GM19395 (cell line): Measurements from ENCODE around the gene GRHL1.
"Not testable (repeated sequence)": the region's sequence is repeated elsewhere in the genome, so short reads cannot be mapped to it uniquely, and the experiment has no call there.

Source experiments
- ATAC-seq: cut with Tn5 transposase; IDR thresholded peaks from one replicate; pipeline ENCODE4 v1.9.1; 2021; ENCODE audit warnings: mild to moderate bottlenecking, moderate library complexity; ENCODE audit not compliant: unreplicated experiment

Gene GRHL1

GRCh38 chr2:9951522-9952285 lies at the start of gene GRHL1:
Gene GRHL1 (plus strand): TSS chr2:9951693. CDS start chr2:9951834, 141 bp downstream.
- ATAC-seq: peak; percentile 95

GRCh38 chr2:9905413-9905812 lies 46.1 kb upstream of the GRHL1 start:
- ATAC-seq: no peak

DNA sequence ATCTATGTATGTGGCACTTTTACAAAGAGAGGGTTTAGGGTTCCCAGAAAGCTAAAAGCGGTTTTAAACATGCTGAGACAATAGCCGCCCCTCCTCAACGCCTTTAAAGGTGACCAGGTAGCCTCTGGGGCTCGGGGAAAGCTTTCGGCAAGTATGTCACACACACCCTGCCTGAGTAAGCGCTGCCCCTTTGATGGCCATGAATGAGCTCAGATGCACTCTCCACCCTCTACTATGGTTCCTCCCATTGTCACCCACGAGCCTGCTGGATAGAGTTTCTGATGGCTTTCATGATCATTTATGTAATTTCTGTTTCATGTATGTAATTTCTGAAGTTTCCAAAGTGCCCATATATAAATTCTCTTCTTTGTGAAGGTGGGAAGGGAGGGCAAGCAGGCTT lies 44.1 kb upstream of the GRHL1 start:
- ATAC-seq: no peak

GRCh38 chr2:9908639-9909038 lies 42.9 kb upstream of the GRHL1 start:
- no peak for ATAC-seq

DNA sequence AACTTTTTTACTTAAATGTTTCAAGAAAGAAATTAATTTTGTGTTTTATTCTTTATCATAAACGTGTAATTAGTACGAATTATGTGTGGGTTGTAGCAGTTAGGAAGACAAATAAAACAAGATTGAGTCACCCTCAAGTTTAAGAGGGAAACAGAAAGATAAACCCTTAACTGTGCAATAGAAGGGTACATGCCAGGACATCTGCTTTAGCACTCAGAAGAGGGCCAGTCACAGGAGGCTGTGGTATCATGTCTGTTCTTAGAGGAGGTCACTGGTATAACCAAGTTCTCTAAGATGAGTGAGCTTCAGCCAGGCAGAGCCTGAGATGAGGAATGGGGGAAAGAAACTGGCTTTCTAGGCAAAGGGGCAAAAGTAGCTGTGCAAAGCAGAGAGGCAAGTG lies 42.4 kb upstream of the GRHL1 start:
- no peak for ATAC-seq

GRCh38 chr2:9910699-9911098 lies 40.8 kb upstream of the GRHL1 start:
- ATAC-seq: no peak

GRCh38 chr2:9912468-9912867 lies 39.0 kb upstream of the GRHL1 start:
- no peak for ATAC-seq

GRCh38 chr2:9914384-9915065 lies 37.0 kb upstream of the GRHL1 start:
- peak; percentile 100 for ATAC-seq

DNA sequence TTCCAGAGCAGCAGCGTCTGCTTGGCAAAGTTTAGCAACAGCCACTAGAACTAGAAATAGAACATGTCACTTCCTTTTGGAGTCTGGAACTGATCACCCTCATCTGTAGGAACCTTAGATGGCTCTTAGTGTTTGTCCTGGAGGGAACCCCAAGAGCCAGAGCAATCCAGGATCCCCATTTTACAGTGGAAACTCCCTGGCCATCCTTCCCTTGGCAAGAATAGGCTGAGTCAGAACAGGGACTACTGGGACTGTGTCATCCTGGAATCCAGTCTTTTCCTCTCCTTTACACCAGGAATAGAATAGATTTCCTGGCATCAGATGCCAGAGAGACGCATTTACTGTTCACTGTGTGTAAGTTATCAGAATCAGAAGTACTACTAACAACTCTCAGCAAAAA lies 33.2 kb upstream of the GRHL1 start:
- ATAC-seq: no peak

- no peak for ATAC-seq
Observed at GRCh38 chr2:9919512-9919911, 32.0 kb upstream of the GRHL1 start.

- ATAC-seq: not testable (repeated sequence)
Observed at GRCh38 chr2:9927020-9927419, 24.5 kb upstream of the GRHL1 start.

DNA sequence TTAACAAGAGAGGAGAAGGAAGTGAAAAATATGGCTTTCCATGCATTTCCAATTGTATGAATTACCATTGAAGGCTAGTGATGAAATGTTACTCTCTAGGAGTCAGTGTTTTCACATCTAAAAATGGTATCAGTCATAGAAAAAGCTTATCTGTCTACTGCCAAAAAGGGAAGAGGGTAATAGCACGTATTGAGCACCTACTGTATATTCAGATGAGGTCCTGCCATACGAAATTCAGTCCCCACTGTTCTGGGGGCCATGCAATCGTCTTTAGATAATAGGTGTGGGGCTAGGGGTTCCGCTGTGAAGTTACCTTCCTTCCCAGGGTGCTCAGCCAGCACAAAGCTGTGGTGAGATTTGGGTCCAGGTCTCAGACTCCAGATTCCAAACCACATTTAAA lies 14.2 kb upstream of the GRHL1 start:
- ATAC-seq: no peak

- no peak for ATAC-seq
Observed at GRCh38 chr2:9937968-9938367, 13.5 kb upstream of the GRHL1 start.

- ATAC-seq: no peak
Observed at GRCh38 chr2:9939587-9940485, 11.7 kb upstream of the GRHL1 start.

DNA sequence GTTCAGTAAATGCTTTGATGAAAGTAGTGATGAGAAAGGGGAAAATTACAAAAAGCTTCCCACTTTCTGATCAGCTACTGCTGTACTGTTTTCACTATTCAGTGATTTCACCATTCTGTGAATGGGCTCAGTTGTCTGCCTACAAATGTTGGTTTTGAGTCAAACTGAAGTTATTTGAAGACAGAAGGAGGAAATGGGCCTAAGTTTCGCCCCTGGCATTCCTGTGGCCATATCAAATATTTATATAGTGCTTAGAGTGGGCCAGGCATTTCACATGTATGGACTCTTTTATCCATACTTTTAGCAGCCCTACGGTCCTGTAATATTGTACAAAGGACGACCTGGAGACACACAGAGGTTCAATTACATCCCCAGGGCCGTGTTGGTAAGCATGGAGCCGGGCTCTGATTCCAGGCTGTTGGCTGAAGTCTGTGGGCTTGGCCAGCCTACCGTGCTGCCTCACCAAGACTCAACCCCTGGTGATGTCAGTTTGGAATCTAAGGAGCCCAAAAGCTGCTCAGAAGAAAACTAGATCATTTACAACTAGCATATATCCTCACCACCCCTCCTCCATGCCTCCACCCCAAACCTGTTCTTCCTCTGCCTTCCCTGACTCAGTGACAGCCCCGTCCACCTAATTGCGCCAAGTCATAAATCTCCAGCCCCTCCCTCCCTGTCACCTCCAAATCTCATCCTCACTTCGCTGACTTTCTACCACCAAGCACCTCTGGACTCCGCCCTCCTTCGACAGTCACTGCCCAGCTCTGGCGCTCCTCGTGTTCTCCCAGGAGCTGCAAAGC lies 10.1 kb upstream of the GRHL1 start:
- no peak for ATAC-seq

DNA sequence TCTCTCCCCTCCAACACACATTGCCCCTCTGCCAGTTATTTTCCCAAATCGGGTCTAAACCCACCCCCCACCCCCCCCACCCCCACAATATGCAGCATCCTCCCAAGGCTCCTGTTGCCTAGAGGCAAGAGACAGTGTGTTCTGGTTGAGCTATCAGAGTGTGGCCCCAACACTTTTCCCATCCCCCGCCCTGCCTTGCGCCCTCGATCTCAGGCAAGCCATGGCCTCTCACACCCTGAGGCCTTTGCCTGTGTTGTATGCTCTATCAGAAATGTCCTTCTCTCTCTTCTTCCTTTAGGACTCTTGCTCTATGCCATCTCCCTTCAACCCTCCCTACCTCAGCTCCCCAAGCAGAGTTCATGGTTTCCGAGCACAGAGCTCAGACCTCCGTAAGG lies 9.5 kb upstream of the GRHL1 start:
- ATAC-seq: no peak

GRCh38 chr2:9944330-9944758 lies 7.1 kb upstream of the GRHL1 start:
- ATAC-seq: no peak

DNA sequence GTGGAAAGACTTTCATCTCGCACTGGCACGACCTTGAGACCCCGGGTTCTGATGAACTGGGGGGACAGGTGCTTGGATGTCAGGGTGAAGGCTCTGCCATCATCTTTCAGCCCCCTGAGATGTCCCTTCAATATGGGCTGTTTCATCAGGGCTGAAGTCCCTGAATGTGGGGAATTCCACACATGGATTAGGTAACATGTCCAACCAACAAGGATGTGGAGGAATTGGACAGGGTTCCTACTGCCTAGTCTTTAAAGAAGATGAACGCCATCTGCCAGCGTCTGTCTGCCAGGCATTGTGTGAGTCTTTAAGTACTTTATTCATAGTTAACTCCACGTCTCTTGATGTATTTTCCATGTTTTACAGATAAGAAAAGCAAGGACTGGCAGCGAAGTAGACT lies 5.9 kb upstream of the GRHL1 start:
- ATAC-seq: no peak

DNA sequence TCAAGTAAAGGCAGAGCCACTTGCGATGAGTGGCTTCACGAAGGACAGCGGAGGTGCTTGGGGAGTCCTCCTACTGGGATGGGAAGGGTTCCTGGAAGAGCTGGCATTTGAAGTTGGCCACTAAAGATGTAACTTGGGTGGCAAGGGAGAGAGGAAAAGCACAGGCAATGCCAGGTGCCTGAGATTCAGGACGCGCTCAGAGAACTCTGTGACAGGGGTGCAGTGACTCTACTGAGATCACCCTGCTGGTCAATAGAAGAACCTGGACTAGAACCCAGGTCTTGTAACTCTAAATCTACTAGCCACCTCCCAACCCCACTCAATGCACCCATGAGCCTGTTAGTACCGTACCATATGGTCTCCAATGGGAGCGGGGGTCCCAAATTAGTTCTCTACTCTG lies 5.4 kb upstream of the GRHL1 start:
- ATAC-seq: no peak

DNA sequence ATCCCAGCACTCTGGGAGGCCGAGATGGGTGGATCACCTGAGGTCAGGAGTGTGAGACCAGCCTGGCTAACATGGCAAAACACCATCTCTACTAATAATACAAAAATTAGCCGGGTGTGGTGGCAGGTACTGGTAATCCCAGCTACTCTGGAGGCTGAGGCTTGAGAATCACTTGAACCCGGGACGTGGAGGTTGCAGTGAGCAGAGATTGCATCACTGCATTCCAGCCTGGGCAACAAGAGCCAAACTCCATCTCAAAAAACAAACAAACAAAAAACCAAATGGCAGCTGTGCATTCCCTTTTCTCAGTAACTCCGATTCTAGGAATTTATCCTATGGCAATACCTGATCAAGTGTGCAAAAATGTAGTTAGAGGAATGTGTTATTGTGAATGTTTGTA lies 4.7 kb upstream of the GRHL1 start:
- ATAC-seq: no peak

- ATAC-seq: no peak
Observed at GRCh38 chr2:9948721-9949120, 2.8 kb upstream of the GRHL1 start.
